SK-N-SH (cell line): ENCODE results near the gene PLEKHG3. TPM values are rescaled to one million over a fixed set of nuclear protein-coding genes. Genes with fewer than 3 reads are reported as not detected.

ENCODE experiments used
- CTCF ChIA-PET: fragments of 300-600, 350-600 bp; formaldehyde crosslinking; extraction: SDS; loops from one replicate; lab custom pipeline; 2021; lab: Yijun Ruan, JAX
- POLR2A ChIA-PET: fragments of 350-600 bp; sonication (Branson Sonifier 250); formaldehyde crosslinking; extraction: SDS; loops from one replicate; lab custom pipeline; 2020; ENCODE audit warnings: antibody characterized with exemption, inconsistent platforms; lab: Yijun Ruan, JAX
- DNase-seq: peaks from one replicate; pipeline ENCODE4 v3.0.0; 2012
- H2AFZ ChIP-seq: fragments of 200-600 bp; sonication (generic); 2 replicates; pipeline ENCODE4 v1.8.1; 2016; ENCODE audit warnings: antibody characterized with exemption, mild to moderate bottlenecking, low read depth
- H3F3A ChIP-seq: fragments of 200-600 bp; sonication (generic); replicated peaks from 2 replicates; pipeline ENCODE3; 2016; ENCODE audit warnings: antibody characterized with exemption, mild to moderate bottlenecking; ENCODE audit not compliant: insufficient read depth
- H3K27ac ChIP-seq, 2 experiments: fragments of 200-500 bp in 1 of 2; fragments of 200-600 bp in 1 of 2; sonication (Bioruptor generic) in 1 of 2; sonication (generic), shearing (Covaris generic) in 1 of 2; 2 replicates each; pipeline versions ENCODE4 v1.5.1 to v1.6.1; 2014 to 2016; ENCODE audit warnings: low read depth in 2 of 2, inconsistent platforms in 1 of 2, low read length in 1 of 2, mild to moderate bottlenecking in 1 of 2, mixed read lengths in 1 of 2
- H3K27me3 ChIP-seq: fragments of 200-600 bp; sonication (generic), shearing (Covaris generic); 2 replicates; pipeline ENCODE4 v1.6.1; 2016; ENCODE audit warnings: mixed run types; ENCODE audit not compliant: insufficient read depth
- H3K36me3 ChIP-seq, 2 experiments: fragments of 200-500 bp in 1 of 2; fragments of 200-600 bp in 1 of 2; sonication (Bioruptor generic) in 1 of 2; sonication (generic) in 1 of 2; replicated peaks in 1 of 2; 2 replicates each; pipeline versions ENCODE3 to v1.5.1; 2014 to 2016; ENCODE audit warnings: low read length in 1 of 2, mild to moderate bottlenecking in 1 of 2; ENCODE audit not compliant: insufficient read depth in 2 of 2, control insufficient read depth in 1 of 2
- H3K4me1 ChIP-seq, 2 experiments: fragments of 200-500 bp in 1 of 2; fragments of 200-600 bp in 1 of 2; sonication (Bioruptor generic) in 1 of 2; sonication (generic), shearing (Covaris generic) in 1 of 2; 2 replicates each; pipeline versions ENCODE4 v1.5.1 to v1.6.1; 2014 to 2016; ENCODE audit warnings: low read depth in 1 of 2, low read length in 1 of 2, mixed run types in 1 of 2; ENCODE audit not compliant: insufficient read depth in 2 of 2, control insufficient read depth in 1 of 2
- H3K4me2 ChIP-seq: fragments of 200-600 bp; sonication (generic), shearing (Covaris generic); 2 replicates; pipeline ENCODE4 v1.6.1; 2017; ENCODE audit warnings: mixed run types
- H3K4me3 ChIP-seq, 2 experiments: fragments of 200-500 bp in 1 of 2; fragments of 200-600 bp in 1 of 2; sonication (Bioruptor generic) in 1 of 2; sonication (generic), shearing (Covaris generic) in 1 of 2; 2 replicates each; pipeline versions ENCODE4 v1.5.1 to v1.8.1; 2014 to 2016; ENCODE audit warnings: low read depth in 2 of 2, inconsistent platforms in 1 of 2, low read length in 1 of 2, mild to moderate bottlenecking in 1 of 2, mixed read lengths in 1 of 2, moderate library complexity in 1 of 2
- H3K79me2 ChIP-seq: fragments of 200-600 bp; sonication (generic); 2 replicates; pipeline ENCODE4 v1.8.1; 2017; ENCODE audit warnings: mild to moderate bottlenecking; ENCODE audit not compliant: insufficient read depth
- H3K9ac ChIP-seq: fragments of 200-600 bp; sonication (generic); 2 replicates; pipeline ENCODE4 v1.6.1; 2017; ENCODE audit warnings: mixed run types
- H3K9me2 ChIP-seq: fragments of 200-600 bp; sonication (generic); 2 replicates; pipeline ENCODE4 v1.6.1; 2017; ENCODE audit warnings: mixed run types
- H3K9me3 ChIP-seq: fragments of 200-600 bp; sonication (generic); 2 replicates; pipeline ENCODE4 v1.6.1; 2017; ENCODE audit warnings: mixed run types, mild to moderate bottlenecking, moderate library complexity
- H4K20me1 ChIP-seq: fragments of 200-600 bp; sonication (generic); 2 replicates; pipeline ENCODE4 v1.6.1; 2017; ENCODE audit warnings: mild to moderate bottlenecking, mixed run types; ENCODE audit not compliant: insufficient read depth
- CHD2 ChIP-seq: fragments of 150-350 bp; IDR thresholded peaks from 2 replicates; pipeline ENCODE4 v1.6.1; 2018; ENCODE audit warnings: low read length; ENCODE audit not compliant: partially characterized antibody
- EP300 ChIP-seq, 2 experiments: IDR thresholded peaks; 2 replicates each; pipeline versions ENCODE4 v1.4.0 to v1.6.1; 2012; ENCODE audit warnings: borderline replicate concordance in 1 of 2, low read depth in 1 of 2, low read length in 1 of 2
- FOSL2 ChIP-seq: IDR thresholded peaks from 2 replicates; pipeline ENCODE4 v1.4.0; 2012; ENCODE audit warnings: low read depth, mild to moderate bottlenecking, moderate library complexity, borderline replicate concordance
- FOXJ3 ChIP-seq: sonication (generic); formaldehyde crosslinking; IDR thresholded peaks from 2 replicates; pipeline ENCODE4 v1.5.1; 2020; ENCODE audit warnings: mild to moderate bottlenecking, missing genetic modification reagents
- FOXM1 ChIP-seq: IDR thresholded peaks from 2 replicates; pipeline ENCODE4 v1.4.0; 2012; ENCODE audit warnings: low read depth, mild to moderate bottlenecking
- GATA2 ChIP-seq: sonication (generic); formaldehyde crosslinking; IDR thresholded peaks from 2 replicates; pipeline ENCODE4 v1.5.0; 2020; ENCODE audit warnings: mild to moderate bottlenecking, missing genetic modification reagents
- IRF3 ChIP-seq: fragments of 150-350 bp; IDR thresholded peaks from 2 replicates; pipeline ENCODE4 v1.6.1; 2016; ENCODE audit warnings: mild to moderate bottlenecking, low read depth, low read length
- NRF1 ChIP-seq: IDR thresholded peaks from 2 replicates; pipeline ENCODE4 v1.6.1; 2012; ENCODE audit warnings: low read depth, mild to moderate bottlenecking, low read length
- PBX3 ChIP-seq: IDR thresholded peaks from 2 replicates; pipeline ENCODE4; 2012
- RAD21 ChIP-seq: IDR thresholded peaks from 2 replicates; pipeline ENCODE4 v1.6.1; 2012; ENCODE audit warnings: mild to moderate bottlenecking, low read length
- RCOR1 ChIP-seq: fragments of 150-350 bp; IDR thresholded peaks from 2 replicates; pipeline ENCODE4 v1.6.1; 2017; ENCODE audit warnings: antibody characterized with exemption, low read length
- RFX5 ChIP-seq: IDR thresholded peaks from 2 replicates; pipeline ENCODE4 v1.6.1; 2012; ENCODE audit warnings: mild to moderate bottlenecking, improper control_type of control experiment, low read length
- SIN3A ChIP-seq: IDR thresholded peaks from 2 replicates; pipeline ENCODE4 v1.6.1; 2012; ENCODE audit warnings: low read depth, mild to moderate bottlenecking, low read length, moderate library complexity, borderline replicate concordance
- TAF1 ChIP-seq: IDR thresholded peaks from 2 replicates; pipeline ENCODE4 v1.6.1; 2012; ENCODE audit warnings: low read depth, mild to moderate bottlenecking, low read length, moderate library complexity, borderline replicate concordance
- TCF12 ChIP-seq: IDR thresholded peaks from 2 replicates; pipeline ENCODE4 v1.4.0; 2012
- TEAD4 ChIP-seq: IDR thresholded peaks from 2 replicates; pipeline ENCODE4 v1.4.0; 2012; ENCODE audit warnings: mild to moderate bottlenecking, borderline replicate concordance; ENCODE audit not compliant: insufficient read depth
- USF1 ChIP-seq: IDR thresholded peaks from 2 replicates; pipeline ENCODE4 v1.4.0; 2012; ENCODE audit warnings: low read depth, borderline replicate concordance
- YY1 ChIP-seq: IDR thresholded peaks from 2 replicates; pipeline ENCODE4 v1.4.0; 2012; ENCODE audit warnings: low read depth, mild to moderate bottlenecking
- WGBS: methylation state at CpG from one replicate; pipeline ENCODE4 v1.1.6; 2017; ENCODE audit warnings: low lambda C conversion rate; 5-methylcytosine and 5-hydroxymethylcytosine counted together
- polyA plus RNA-seq, 3 experiments: library from polyadenylated mRNA; depleted of rRNA; stranded (reverse); fragments of >200 nt; gene quantifications; 2 replicates each; pipeline ENCODE4 v1.2.3, GENCODE V29; 2012

Gene PLEKHG3
- polyA plus RNA-seq, 1 of the 3 experiments (the other 2 are of a cell fraction): 5.1 TPM

GRCh38 chr14:64756712-64757111, 52.5 kb downstream of the PLEKHG3 start:
- Histone ChIP-seq H3K9me3 (no peaks in the 10 kb centered on the region), H3K9me2 (no peaks in the 10 kb centered on the region), H3K27me3 (no peaks in the 10 kb centered on the region)
- no peak for DNase-seq
- TF ChIP-seq GATA2 (no peak), EP300 (IDR thresholded peaks at IDR 0.05; ENCODE audit: borderline replicate concordance in 1 of 2, low read depth in 1 of 2, low read length in 1 of 2) (no peak), FOXM1 (no peak), RFX5 (no peak), RCOR1 (no peak), NRF1 (no peak), FOSL2 (no peak), USF1 (no peak)
- TF ChIP-seq, all 33 proteins: peak for 0
- Histone ChIP-seq H3K4me2 (no peak overlapping the region), H4K20me1 (no peaks in the 10 kb centered on the region), H3K4me1 (peaks cover 28 to 44% of the 10 kb centered on the region in 2 experiments), H3K27ac (no peak overlapping the region), H3K79me2 (no peaks in the 10 kb centered on the region), H3K9ac (no peak overlapping the region), H3K4me3 (no peak overlapping the region), H2AFZ (no peak overlapping the region), H3F3A (peaks cover 4% of the 10 kb centered on the region), H3K36me3 (no peaks in the 10 kb centered on the region)
- POLR2A ChIA-PET: no interaction called here
- 94% methylated on average over 3 of the region's 5 CpGs for WGBS
- CTCF ChIA-PET: interaction anchor here (0.9 kb wide), 1 partner anchor 153 kb away, joined by 3 read pairs; no protein-coding TSS in a partner anchor

GRCh38 chr14:64757601-64758000, 53.4 kb downstream of the PLEKHG3 start:
- no peaks in the 10 kb centered on the region for H3K9me3 ChIP-seq
- peaks cover 4% of the 10 kb centered on the region for H3F3A ChIP-seq
- H3K9me2 ChIP-seq: no peaks in the 10 kb centered on the region
- ChIA-PET POLR2A (no interaction called here), CTCF (no interaction called here)
- H3K9ac ChIP-seq: no peak overlapping the region
- H3K4me1 ChIP-seq: peaks cover 37 to 53% of the 10 kb centered on the region in 2 experiments
- H3K4me2 ChIP-seq: 0 out of 2 replicates have a peak overlapping the region, but pooled peaks have one; percentile 48
- no peak overlapping the region for H2AFZ ChIP-seq
- no peak overlapping the region for H3K4me3 ChIP-seq
- peak overlapping the region in 1 of 2 experiments; percentile 65; a peak in 1 of 4 replicates for H3K27ac ChIP-seq
- no peaks in the 10 kb centered on the region for H3K79me2 ChIP-seq
- DNase-seq: no peak
- TF ChIP-seq EP300 (IDR thresholded peaks at IDR 0.05; ENCODE audit: borderline replicate concordance in 1 of 2, low read depth in 1 of 2, low read length in 1 of 2): no peak
- TF ChIP-seq GATA2: no peak
- TF ChIP-seq TAF1: no peak
- TF ChIP-seq TEAD4: no peak
- TF ChIP-seq FOXJ3 (CRISPR knock-in tag): no peak
- no peak for TF ChIP-seq RAD21
- no peak for TF ChIP-seq CHD2
- no peak for TF ChIP-seq PBX3
- TF ChIP-seq SIN3A: no peak
- no peak for TF ChIP-seq FOXM1
- no peak for TF ChIP-seq YY1
- no peak for TF ChIP-seq TCF12
- TF ChIP-seq RCOR1: no peak
- TF ChIP-seq IRF3: no peak
- 80% methylated on average over 2 of the region's 3 CpGs for WGBS
- H3K36me3 ChIP-seq: no peaks in the 10 kb centered on the region
- no peaks in the 10 kb centered on the region for H3K27me3 ChIP-seq
- H4K20me1 ChIP-seq: no peaks in the 10 kb centered on the region
